A673 (cell line): ENCODE measurements around the gene DPH3. TPM values are rescaled to one million over a fixed set of nuclear protein-coding genes. Genes with fewer than 3 reads are reported as not detected.

Experiments
- BruUV-seq: library from RNA; stranded (reverse); fragments of 400-500 nt; replicated peaks from 2 replicates; lab custom pipeline; 2021; lab: Mats Ljungman, UMichigan
- CTCF ChIA-PET: fragments of 300-600 bp; sonication (Branson Sonifier 250); formaldehyde crosslinking; loops from one replicate; lab custom pipeline; 2022; ENCODE audit warnings: antibody characterized with exemption; lab: Charles Lee
- POLR2A ChIA-PET: fragments of 300-600 bp; sonication (Branson Sonifier 250); formaldehyde crosslinking; loops from one replicate; lab custom pipeline; 2022; ENCODE audit warnings: antibody characterized with exemption; ENCODE audit not compliant: low non-redundant PET; lab: Charles Lee
- DNase-seq: peaks from one replicate; pipeline ENCODE4 v3.0.0-alpha.2; 2015; ENCODE audit warnings: low spot score
- H3K27ac ChIP-seq: fragments of 200-600 bp; sonication (generic); 2 replicates; pipeline ENCODE4 v1.5.1; 2016; ENCODE audit warnings: mixed run types, low read depth, mild to moderate bottlenecking, mixed read lengths, antibody characterized with exemption, low read length; ENCODE audit not compliant: poor library complexity, severe bottlenecking
- H3K27me3 ChIP-seq: fragments of 200-600 bp; sonication (generic); replicated peaks from 2 replicates; pipeline ENCODE4 v1.6.1; 2017; ENCODE audit warnings: mixed run types, low read depth, mild to moderate bottlenecking, mixed read lengths, antibody characterized with exemption, low read length; ENCODE audit not compliant: insufficient read depth, poor library complexity
- H3K36me3 ChIP-seq: fragments of 200-600 bp; sonication (generic); 2 replicates; pipeline ENCODE4 v1.6.1; 2016; ENCODE audit warnings: mixed run types, mild to moderate bottlenecking, mixed read lengths, antibody characterized with exemption, low read length; ENCODE audit not compliant: insufficient read depth, poor library complexity, severe bottlenecking
- H3K4me1 ChIP-seq: fragments of 200-600 bp; sonication (generic); 2 replicates; pipeline ENCODE4 v1.6.1; 2017; ENCODE audit warnings: mixed run types, mild to moderate bottlenecking, mixed read lengths, antibody characterized with exemption, low read length; ENCODE audit not compliant: insufficient read depth, poor library complexity, severe bottlenecking
- H3K4me3 ChIP-seq: fragments of 200-600 bp; sonication (generic); 2 replicates; pipeline ENCODE4 v1.5.1; 2016; ENCODE audit warnings: low read depth, mixed run types, mild to moderate bottlenecking, mixed read lengths, low read length; ENCODE audit not compliant: poor library complexity, severe bottlenecking
- H3K9me3 ChIP-seq: fragments of 200-600 bp; sonication (generic); 2 replicates; pipeline ENCODE4 v1.6.1; 2016; ENCODE audit warnings: mixed run types, low read depth, mild to moderate bottlenecking, mixed read lengths, antibody characterized with exemption, low read length; ENCODE audit not compliant: poor library complexity, severe bottlenecking
- CTCF ChIP-seq: fragments of 300-800, 200-600 bp; sonication (generic); conservative IDR thresholded peaks from 2 replicates; pipeline ENCODE4 v1.5.1; 2017; ENCODE audit warnings: low read depth, mild to moderate bottlenecking, antibody characterized with exemption, low read length, moderate library complexity, mixed read lengths
- EZH2 ChIP-seq: fragments of 200-600 bp; sonication (generic); IDR thresholded peaks from 2 replicates; pipeline ENCODE4 v1.6.1; 2017; ENCODE audit warnings: borderline replicate concordance, low read depth, mild to moderate bottlenecking, mixed read lengths, antibody characterized with exemption, low read length; ENCODE audit not compliant: poor library complexity, severe bottlenecking
- intact Hi-C: fragments of 100-400 bp; cut with micrococcal nuclease; formaldehyde crosslinking; loops from one replicate; pipeline ENCODE4 v1.10.0; 2022; ENCODE audit not compliant: unreplicated experiment
- total RNA-seq: library from RNA; stranded (reverse); gene quantifications from 2 replicates; pipeline ENCODE4 v1.2.3, GENCODE V29; 2021

DPH3 gene
- total RNA-seq, 1 experiment from 2014 or later: 26.4 TPM

- Histone ChIP-seq H3K4me3 (no peak overlapping the region), H3K27me3 (no peaks in the 10 kb centered on the region), H3K9me3 (no peaks in the 10 kb centered on the region), H3K36me3 (no peaks in the 10 kb centered on the region), H3K4me1 (no peaks in the 10 kb centered on the region), H3K27ac (no peak overlapping the region)
- no peak for DNase-seq
- CTCF ChIA-PET: no interaction called here
- POLR2A ChIA-PET: no interaction called here
- BruUV-seq: no TSS peak
- no peak for TF ChIP-seq EZH2
- intact Hi-C loops: no loop called here
Observed at GRCh38 chr3:16286161-16286560, 21.4 kb upstream of the DPH3 start.

GRCh38 chr3:16284633-16285032, 19.9 kb upstream of the DPH3 start:
- Histone ChIP-seq H3K27me3 (no peaks in the 10 kb centered on the region), H3K27ac (no peak overlapping the region), H3K36me3 (no peaks in the 10 kb centered on the region), H3K4me1 (no peaks in the 10 kb centered on the region), H3K9me3 (no peaks in the 10 kb centered on the region), H3K4me3 (no peak overlapping the region)
- BruUV-seq: no TSS peak
- no peak for DNase-seq
- ChIA-PET POLR2A (no interaction called here), CTCF (no interaction called here)
- intact Hi-C loops: no loop called here
- TF ChIP-seq CTCF (no peak), EZH2 (no peak)

GRCh38 chr3:16280671-16281070, 15.9 kb upstream of the DPH3 start:
- no peak overlapping the region for H3K4me3 ChIP-seq
- H3K27ac ChIP-seq: no peak overlapping the region
- ChIA-PET CTCF (no interaction called here), POLR2A (no interaction called here)
- BruUV-seq: no TSS peak
- no peaks in the 10 kb centered on the region for H3K36me3 ChIP-seq
- H3K9me3 ChIP-seq: no peaks in the 10 kb centered on the region
- H3K27me3 ChIP-seq: no peaks in the 10 kb centered on the region
- TF ChIP-seq CTCF: no peak
- no peak for TF ChIP-seq EZH2
- DNase-seq: no peak
- intact Hi-C loops: no loop called here
- H3K4me1 ChIP-seq: no peaks in the 10 kb centered on the region

GRCh38 chr3:16279010-16279801, 14.5 kb upstream of the DPH3 start:
- no TSS peak for BruUV-seq
- no peaks in the 10 kb centered on the region for H3K36me3 ChIP-seq

More at GRCh38 chr3:16279010-16279801, 14.5 kb upstream of the DPH3 start:
- no peak for DNase-seq
- H3K27me3 ChIP-seq: no peaks in the 10 kb centered on the region
- H3K27ac ChIP-seq: no peak overlapping the region
- no peaks in the 10 kb centered on the region for H3K9me3 ChIP-seq
- CTCF ChIA-PET: no interaction called here
- POLR2A ChIA-PET: no interaction called here
- H3K4me3 ChIP-seq: no peak overlapping the region
- TF ChIP-seq CTCF: no peak
- TF ChIP-seq EZH2: no peak
- intact Hi-C loops: no loop called here
- no peaks in the 10 kb centered on the region for H3K4me1 ChIP-seq
